ENCODE measurements around the gene SSC5D. TPM values are rescaled to one million over a fixed set of nuclear protein-coding genes. Genes with fewer than 3 reads are reported as not detected.

Gene SSC5D
- total RNA-seq, 1 donor from 2014 or later, result 3.7 TPM

DNA sequence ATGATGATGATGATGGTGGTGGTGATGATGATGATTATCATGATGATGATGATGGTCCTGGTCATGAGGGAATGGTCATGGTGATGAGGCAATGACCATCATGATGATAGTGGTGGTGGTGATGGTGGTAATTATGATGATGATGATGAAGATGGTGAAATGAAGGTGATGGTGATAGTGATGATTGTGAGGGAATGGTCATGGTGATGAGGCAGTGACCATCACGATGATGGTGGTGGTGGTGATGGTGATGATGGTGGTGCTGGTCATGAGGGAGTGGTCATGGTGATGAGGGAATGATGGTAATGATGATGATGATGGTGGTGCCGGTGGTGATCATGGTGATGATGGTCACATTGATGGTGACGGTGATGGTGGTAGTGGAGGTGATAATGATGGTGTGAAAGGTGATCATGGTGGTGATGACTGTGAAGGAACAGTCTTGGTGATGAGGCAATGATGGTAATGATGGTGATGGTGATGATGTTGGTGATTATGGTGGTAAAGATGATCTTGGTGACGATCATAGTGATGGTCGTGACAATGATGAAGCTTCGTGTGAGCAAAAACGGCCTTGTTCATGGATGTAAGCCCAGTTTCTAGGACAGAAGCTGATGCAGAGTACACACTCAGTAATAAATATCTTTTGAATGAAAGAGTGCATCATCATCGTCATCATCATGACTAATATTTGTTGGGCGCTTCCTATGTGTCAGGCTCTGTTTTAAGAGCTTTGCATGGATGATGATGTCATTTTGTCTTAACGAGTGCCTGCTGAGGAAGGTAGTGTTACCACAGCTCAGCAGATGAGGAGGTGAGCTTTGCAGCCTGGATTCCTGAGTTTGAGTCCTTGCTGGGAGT lies 31.4 kb downstream of the SSC5D start:
- peaks cover 20% of the 10 kb centered on the region for H3K4me1 ChIP-seq
- no peaks in the 10 kb centered on the region for H3K36me3 ChIP-seq
- no peaks in the 10 kb centered on the region for H3K9me3 ChIP-seq (replicated peaks)
- TF ChIP-seq CTCF (IDR thresholded peaks at IDR 0.05; ENCODE audit: borderline replicate concordance), result no peak
- no peak for DNase-seq
- no peak overlapping the region for H3K4me3 ChIP-seq
- no peak overlapping the region for H3K27ac ChIP-seq (replicated peaks)
- no peaks in the 10 kb centered on the region for H3K27me3 ChIP-seq (ENCODE audit: low read depth)
- intact Hi-C loops (cut with micrococcal nuclease), result loop anchor here (5.0 kb wide), 1 partner anchor 88 kb away; the partner anchor contains the start of gene ZNF865

- DNase-seq, result no peak
- intact Hi-C loops (cut with micrococcal nuclease), result no loop called here
- peaks cover 23% of the 10 kb centered on the region for H3K4me1 ChIP-seq
- H3K27me3 ChIP-seq (ENCODE audit: low read depth), result no peaks in the 10 kb centered on the region
- H3K9me3 ChIP-seq (replicated peaks), result no peaks in the 10 kb centered on the region
- no peak overlapping the region for H3K4me3 ChIP-seq
- TF ChIP-seq CTCF (IDR thresholded peaks at IDR 0.05; ENCODE audit: borderline replicate concordance), result no peak
- no peaks in the 10 kb centered on the region for H3K36me3 ChIP-seq
- H3K27ac ChIP-seq (replicated peaks), result no peak overlapping the region
These were observed 32.6 kb downstream of the SSC5D start for GRCh38 chr19:55520691-55521292.

GRCh38 chr19:55525289-55526101 lies 37.3 kb downstream of the SSC5D start:
- peak overlapping the region; percentile 81 for H3K27ac ChIP-seq (replicated peaks)
- H3K36me3 ChIP-seq, result no peaks in the 10 kb centered on the region
- TF ChIP-seq CTCF (IDR thresholded peaks at IDR 0.05; ENCODE audit: borderline replicate concordance), result no peak
- DNase-seq, result no peak
- H3K27me3 ChIP-seq (ENCODE audit: low read depth), result peaks cover 15% of the 10 kb centered on the region
- peaks cover 27% of the 10 kb centered on the region for H3K4me1 ChIP-seq
- no peaks in the 10 kb centered on the region for H3K9me3 ChIP-seq (replicated peaks)
- intact Hi-C loops (cut with micrococcal nuclease), result no loop called here
- peak overlapping the region; percentile 38 for H3K4me3 ChIP-seq

- H3K4me3 ChIP-seq, result peak overlapping the region; percentile 38
- H3K36me3 ChIP-seq, result no peaks in the 10 kb centered on the region
- intact Hi-C loops (cut with micrococcal nuclease), result no loop called here
- peak; percentile 82 for DNase-seq
- no peak for TF ChIP-seq CTCF (IDR thresholded peaks at IDR 0.05; ENCODE audit: borderline replicate concordance)
- no peaks in the 10 kb centered on the region for H3K9me3 ChIP-seq (replicated peaks)
- peaks cover 24% of the 10 kb centered on the region for H3K27me3 ChIP-seq (ENCODE audit: low read depth)
- H3K4me1 ChIP-seq, result peaks cover 20% of the 10 kb centered on the region
- H3K27ac ChIP-seq (replicated peaks), result peak overlapping the region; percentile 81
These were observed 38.3 kb downstream of the SSC5D start for GRCh38 chr19:55526216-55527196.
